Smooth muscle cell (in vitro differentiated cells): ENCODE results near the gene CD1B. TPM values are rescaled to one million over a fixed set of nuclear protein-coding genes. Genes with fewer than 3 reads are reported as not detected.

ENCODE experiments used
- DNase-seq: peaks from one replicate; lab custom pipeline; 2025; ENCODE audit not compliant: unreplicated experiment; lab: John Stamatoyannopoulos, UW
- H2AFZ ChIP-seq: fragments of 200-600 bp; sonication (generic); 2 replicates; pipeline ENCODE4 v1.6.0; 2016; ENCODE audit warnings: antibody characterized with exemption, low read depth, mild to moderate bottlenecking
- H3F3A ChIP-seq: fragments of 200-600 bp; sonication (generic); 2 replicates; pipeline ENCODE4 v1.6.0; 2017; ENCODE audit warnings: antibody characterized with exemption, low read depth
- H3K27ac ChIP-seq: fragments of 200-600 bp; sonication (generic); 2 replicates; pipeline ENCODE4 v1.5.1; 2016; ENCODE audit warnings: low read depth, mild to moderate bottlenecking
- H3K27me3 ChIP-seq: fragments of 200-600 bp; sonication (generic); 2 replicates; pipeline ENCODE4 v1.6.1; 2016; ENCODE audit warnings: low read depth, mild to moderate bottlenecking
- H3K36me3 ChIP-seq: fragments of 200-600 bp; sonication (generic); 2 replicates; pipeline ENCODE4 v1.5.1; 2016; ENCODE audit warnings: low read depth
- H3K4me1 ChIP-seq: fragments of 200-600 bp; sonication (generic); 2 replicates; pipeline ENCODE4 v1.5.1; 2016; ENCODE audit warnings: low read depth
- H3K4me2 ChIP-seq: fragments of 200-600 bp; sonication (generic); 2 replicates; pipeline ENCODE4 v1.6.0; 2016; ENCODE audit warnings: mild to moderate bottlenecking
- H3K4me3 ChIP-seq: fragments of 200-600 bp; sonication (generic); 2 replicates; pipeline ENCODE4 v1.5.1; 2016; ENCODE audit warnings: mild to moderate bottlenecking
- H3K79me2 ChIP-seq: fragments of 200-600 bp; sonication (generic); 2 replicates; pipeline ENCODE4 v1.6.0; 2016; ENCODE audit warnings: low read depth, mild to moderate bottlenecking
- H3K9ac ChIP-seq: fragments of 200-600 bp; sonication (generic); 2 replicates; pipeline ENCODE4 v1.6.0; 2016; ENCODE audit warnings: low read depth
- H3K9me3 ChIP-seq: fragments of 200-600 bp; sonication (generic); replicated peaks from 2 replicates; pipeline ENCODE4 v1.5.1; 2016; ENCODE audit warnings: low read depth
- H4K20me1 ChIP-seq: fragments of 200-600 bp; sonication (generic); 2 replicates; pipeline ENCODE4 v1.6.0; 2016; ENCODE audit warnings: low read depth
- CTCF ChIP-seq: fragments of 200-600 bp; sonication (generic); IDR thresholded peaks from 2 replicates; pipeline ENCODE4 v1.5.1; 2017; ENCODE audit warnings: borderline replicate concordance, mild to moderate bottlenecking, antibody characterized with exemption; ENCODE audit not compliant: insufficient read depth, poor library complexity, severe bottlenecking
- WGBS: methylation state at CpG from one replicate; pipeline ENCODE4 v1.1.7; 2016; ENCODE audit warnings: low lambda C conversion rate; 5-methylcytosine and 5-hydroxymethylcytosine counted together
- polyA plus RNA-seq: library from polyadenylated mRNA; unstranded; fragments of >200 nt; fragmentation: Nextera tagmentation; extraction: Ambion mirVana; gene quantifications from 2 replicates; pipeline ENCODE4 v1.2.1, GENCODE V29; 2016
- total RNA-seq: library from RNA; depleted of rRNA; stranded (reverse); fragments of >200 nt; gene quantifications from 2 replicates; pipeline ENCODE4 v1.2.3, GENCODE V29; 2014

CD1B gene
- total and polyA plus RNA-seq, 2 experiments from 2014 or later, result not detected

- Histone ChIP-seq H3K4me2 (no peak overlapping the region), H3F3A (no peaks in the 10 kb centered on the region), H2AFZ (no peak overlapping the region), H4K20me1 (no peaks in the 10 kb centered on the region), H3K79me2 (no peaks in the 10 kb centered on the region), H3K9me3 (peaks cover 4% of the 10 kb centered on the region), H3K9ac (no peak overlapping the region), H3K27me3 (no peaks in the 10 kb centered on the region), H3K36me3 (no peaks in the 10 kb centered on the region), H3K4me1 (no peaks in the 10 kb centered on the region), H3K4me3 (no peak overlapping the region), H3K27ac (no peak overlapping the region)
- 86% methylated on average over 1 of the region's 1 CpG for WGBS
- no peak for DNase-seq
- no peak for TF ChIP-seq CTCF
These were observed 20.7 kb downstream of the CD1B start for GRCh38 chr1:158310623-158311022.

GRCh38 chr1:158295791-158296190 lies 35.5 kb downstream of the CD1B start:
- Histone ChIP-seq H3F3A (no peaks in the 10 kb centered on the region), H3K27ac (no peak overlapping the region), H3K36me3 (no peaks in the 10 kb centered on the region), H4K20me1 (no peaks in the 10 kb centered on the region), H3K27me3 (no peaks in the 10 kb centered on the region), H3K4me1 (no peaks in the 10 kb centered on the region), H3K4me2 (no peak overlapping the region), H2AFZ (no peak overlapping the region), H3K79me2 (no peaks in the 10 kb centered on the region), H3K9me3 (no peaks in the 10 kb centered on the region), H3K9ac (no peak overlapping the region), H3K4me3 (no peak overlapping the region)
- TF ChIP-seq CTCF, result no peak
- DNase-seq, result no peak
- 79% methylated on average over 2 of the region's 2 CpGs for WGBS

- no peak for TF ChIP-seq CTCF
- no peaks in the 10 kb centered on the region for H3K4me1 ChIP-seq
- H4K20me1 ChIP-seq, result no peaks in the 10 kb centered on the region
- no peaks in the 10 kb centered on the region for H3K9me3 ChIP-seq
- H2AFZ ChIP-seq, result no peak overlapping the region
- no peak overlapping the region for H3K9ac ChIP-seq
- no peak for DNase-seq
- H3F3A ChIP-seq, result no peaks in the 10 kb centered on the region
- H3K79me2 ChIP-seq, result no peaks in the 10 kb centered on the region
- no peak overlapping the region for H3K27ac ChIP-seq
- no peaks in the 10 kb centered on the region for H3K36me3 ChIP-seq
- whole genome bisulfite sequencing, result 91% methylated on average over 5 of the region's 5 CpGs
- H3K4me3 ChIP-seq, result no peak overlapping the region
- H3K27me3 ChIP-seq, result no peaks in the 10 kb centered on the region
- no peak overlapping the region for H3K4me2 ChIP-seq
These were observed 40.9 kb downstream of the CD1B start for GRCh38 chr1:158290321-158290844.

GRCh38 chr1:158289811-158290210 lies 41.5 kb downstream of the CD1B start, which contains the start of gene CD1C:
CD1C (plus strand) TSS chr1:158289923; CDS start chr1:158290065, 142 bp downstream.
- H3K79me2 ChIP-seq, result no peaks in the 10 kb centered on the region
- no peaks in the 10 kb centered on the region for H3F3A ChIP-seq
- TF ChIP-seq CTCF, result no peak
- H4K20me1 ChIP-seq, result no peaks in the 10 kb centered on the region
- no peaks in the 10 kb centered on the region for H3K36me3 ChIP-seq
- H2AFZ ChIP-seq, result no peak within 1 kb of the TSS
- no peak within 1 kb of the TSS for H3K9ac ChIP-seq
- no peaks in the 10 kb centered on the region for H3K4me1 ChIP-seq
- no peak within 1 kb of the TSS for H3K4me2 ChIP-seq
- DNase-seq, result no peak
- no peaks in the 10 kb centered on the region for H3K27me3 ChIP-seq
- H3K9me3 ChIP-seq, result no peaks in the 10 kb centered on the region
- H3K4me3 ChIP-seq, result no peak within 1 kb of the TSS
- H3K27ac ChIP-seq, result no peak within 1 kb of the TSS
- 88% methylated on average over 4 of the region's 4 CpGs for WGBS
